Right hindlimb (tissue), 1 donor: ENCODE data around the gene SCAPER.

ENCODE experiments used
- DNase-seq: peaks from one replicate; pipeline ENCODE4 v3.0.0-alpha.2; 2018

SCAPER gene

DNA sequence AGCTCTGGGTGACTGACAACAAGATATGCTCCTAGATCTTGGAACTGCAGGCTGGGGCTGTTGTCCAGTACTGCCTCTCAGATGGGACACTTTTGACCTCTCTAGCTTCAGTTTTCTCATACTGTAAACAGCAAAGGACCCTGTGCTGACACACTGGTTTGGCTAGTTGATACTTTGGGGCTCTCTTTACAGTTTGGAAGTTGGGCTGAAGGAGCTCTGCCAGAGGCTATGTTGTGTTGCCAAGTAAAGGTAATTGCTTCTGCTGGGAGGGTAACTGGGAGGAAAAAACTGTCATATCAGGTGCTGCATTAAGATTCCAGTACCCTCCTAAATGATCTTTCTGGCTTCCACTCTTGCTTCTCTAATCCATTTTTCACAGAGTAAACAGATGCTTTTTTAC lies 514.6 kb downstream of the SCAPER start:
- no peak for DNase-seq

DNA sequence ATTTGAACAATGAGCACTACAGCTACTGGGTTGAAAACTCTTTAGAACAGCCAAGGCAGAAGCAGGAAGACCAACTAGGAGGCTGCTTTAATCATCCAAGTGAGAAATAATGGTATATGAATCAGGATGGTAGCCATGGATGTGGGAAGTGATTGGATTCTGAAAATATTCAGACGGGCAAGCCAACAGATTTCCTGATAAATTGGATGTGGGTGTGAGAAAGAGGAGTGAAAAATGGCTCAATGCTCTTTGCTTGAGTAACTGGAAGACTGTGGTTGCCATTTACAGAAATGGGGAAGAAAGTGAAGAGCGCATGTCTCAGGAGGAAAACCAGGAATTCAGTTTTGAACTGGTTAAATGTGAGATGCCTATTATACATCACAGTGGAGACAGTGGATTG lies 518.2 kb downstream of the SCAPER start:
- no peak for DNase-seq

DNA sequence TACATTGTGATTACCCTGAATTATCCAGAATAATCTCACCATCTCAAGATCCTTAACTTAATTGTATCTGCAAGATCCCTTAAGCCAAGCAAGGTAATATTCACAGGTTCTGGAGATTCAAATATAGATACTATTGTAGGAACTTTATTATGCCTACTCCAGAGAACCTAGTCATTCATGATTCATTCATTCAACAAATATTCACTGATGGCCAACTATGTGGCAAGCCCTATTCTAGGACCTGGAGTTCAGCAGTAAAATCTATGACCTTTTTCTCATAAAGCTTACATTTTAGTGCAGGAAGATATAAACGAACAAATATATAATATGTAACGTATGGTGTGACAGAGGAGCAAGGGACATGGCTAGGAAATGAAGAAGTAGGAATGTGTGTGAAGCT lies 519.0 kb downstream of the SCAPER start:
- DNase-seq: no peak

DNA sequence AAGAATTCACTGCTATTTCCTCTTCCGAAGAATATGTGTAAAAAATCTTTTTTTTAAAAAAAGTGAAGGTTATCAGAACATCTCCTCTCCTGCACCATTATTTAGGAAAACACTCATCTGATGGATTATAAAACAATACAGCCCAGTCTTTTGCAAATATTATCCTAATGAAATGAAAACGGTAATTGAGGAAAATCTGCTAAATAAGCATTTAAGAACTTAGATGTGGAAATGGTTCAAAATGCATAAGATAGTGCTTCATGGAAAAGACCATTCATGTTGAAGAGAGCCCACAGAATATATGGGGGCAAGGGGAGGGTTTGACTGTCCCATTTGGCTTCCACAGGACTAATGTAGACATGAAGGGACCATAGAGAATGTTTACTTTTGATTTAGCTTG lies 520.7 kb downstream of the SCAPER start:
- DNase-seq: no peak

DNA sequence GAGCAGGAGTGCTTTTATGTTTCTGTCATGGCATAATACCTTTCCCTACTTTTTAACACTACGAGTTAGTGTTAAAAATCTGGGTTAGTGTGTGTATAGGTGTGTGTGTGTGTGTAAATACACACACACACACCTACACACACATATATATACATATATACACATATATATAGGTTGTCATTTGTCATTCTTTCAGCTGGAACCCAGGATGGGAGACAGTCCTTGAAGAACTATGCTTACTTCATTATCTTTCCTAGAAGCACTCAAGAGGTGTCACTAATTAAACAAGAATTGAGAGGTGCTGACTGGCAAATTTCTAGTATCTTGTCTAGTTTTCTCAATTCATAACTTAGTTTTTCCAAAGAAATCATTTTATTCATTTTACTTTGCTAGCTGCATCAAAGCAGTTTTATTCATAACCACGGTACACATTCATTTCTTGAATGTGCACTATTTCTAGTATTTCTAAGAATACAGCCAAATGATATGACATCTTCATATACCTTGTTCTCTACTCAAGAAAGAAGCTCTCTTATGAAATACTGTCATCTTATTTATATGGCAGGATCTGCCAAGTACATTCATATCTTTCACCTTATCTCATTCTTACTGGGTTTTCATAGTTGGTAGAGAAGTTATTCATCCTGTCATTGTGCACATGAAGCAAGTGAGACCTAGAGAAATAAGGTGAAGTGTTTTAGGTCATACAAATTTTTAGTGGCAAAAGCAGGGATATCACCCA lies 522.0 kb downstream of the SCAPER start:
- no peak for DNase-seq

DNA sequence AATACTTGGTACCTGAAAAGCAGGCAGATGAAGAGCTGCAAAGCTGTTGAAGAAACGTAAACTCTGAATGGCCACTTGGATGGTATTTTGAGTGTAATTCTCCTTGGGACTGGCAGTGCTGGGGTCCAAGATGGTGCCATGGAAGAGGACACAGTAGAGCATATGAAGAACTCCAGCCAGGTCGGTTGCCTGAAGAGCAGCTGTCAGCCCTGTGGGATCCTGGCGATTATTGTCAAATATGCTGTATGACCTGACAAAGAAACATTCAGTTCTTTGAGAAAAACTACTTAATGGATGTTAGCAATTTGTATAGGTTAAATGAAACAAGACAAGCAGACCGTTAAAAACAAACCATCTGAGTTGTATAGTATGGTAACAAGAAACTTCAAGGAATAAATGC lies 523.8 kb downstream of the SCAPER start:
- DNase-seq: no peak

DNA sequence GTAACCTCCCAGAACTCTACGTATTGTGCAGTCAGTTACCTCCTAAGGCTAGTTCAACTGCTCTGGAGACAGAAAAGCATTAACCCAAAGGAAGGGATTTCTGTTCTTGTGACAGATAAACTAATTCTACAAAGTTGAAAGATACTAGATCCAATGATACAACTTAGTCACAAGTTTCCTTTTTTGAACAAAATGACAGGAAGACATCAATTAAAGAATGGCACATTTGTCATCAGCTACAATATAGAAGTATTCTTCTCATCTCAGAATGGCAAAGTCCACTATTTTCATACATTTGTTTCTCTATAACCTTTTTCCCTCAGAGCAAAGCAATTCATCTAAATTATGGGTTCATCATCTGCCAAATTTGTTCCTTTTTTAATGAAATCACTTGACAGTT lies 524.9 kb downstream of the SCAPER start:
- DNase-seq: no peak

DNA sequence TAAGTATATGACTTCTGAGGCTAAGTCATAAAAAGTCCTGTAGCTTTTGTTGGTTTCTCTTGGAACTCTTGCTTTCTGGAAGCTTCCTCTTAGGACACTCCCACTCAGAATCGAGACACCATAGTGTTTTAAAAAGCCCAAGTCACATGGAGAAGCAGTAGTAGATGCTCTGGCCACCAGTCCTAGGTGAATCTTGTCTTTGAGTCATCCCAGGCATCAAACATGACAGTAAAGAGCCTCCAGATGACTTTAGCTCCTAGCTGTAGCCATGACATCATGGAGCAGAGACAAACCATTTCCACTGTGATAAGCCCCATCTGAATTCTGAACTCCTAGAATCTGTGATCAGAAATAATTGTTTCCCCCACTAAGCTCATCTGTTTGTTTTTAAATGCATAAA lies 526.4 kb downstream of the SCAPER start:
- no peak for DNase-seq

DNA sequence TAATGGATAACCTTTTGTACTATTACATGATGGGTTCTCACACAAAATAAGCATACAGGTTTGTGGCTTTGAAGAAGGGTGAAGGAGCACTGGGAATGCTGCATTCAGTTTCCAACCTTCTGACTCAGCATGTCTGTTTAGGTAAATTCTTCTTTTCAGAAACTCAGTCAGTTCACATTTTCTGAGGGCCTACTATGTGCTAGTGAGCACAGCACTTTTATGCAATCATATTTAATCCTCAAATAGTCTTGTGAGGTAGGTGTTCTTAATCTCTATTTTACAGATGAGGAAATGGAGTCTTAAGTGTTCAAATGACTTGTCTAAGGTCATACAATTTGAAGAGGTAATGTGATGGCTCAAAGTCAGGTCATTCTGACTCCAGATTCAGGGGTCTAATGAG lies 527.4 kb downstream of the SCAPER start:
- DNase-seq: no peak

DNA sequence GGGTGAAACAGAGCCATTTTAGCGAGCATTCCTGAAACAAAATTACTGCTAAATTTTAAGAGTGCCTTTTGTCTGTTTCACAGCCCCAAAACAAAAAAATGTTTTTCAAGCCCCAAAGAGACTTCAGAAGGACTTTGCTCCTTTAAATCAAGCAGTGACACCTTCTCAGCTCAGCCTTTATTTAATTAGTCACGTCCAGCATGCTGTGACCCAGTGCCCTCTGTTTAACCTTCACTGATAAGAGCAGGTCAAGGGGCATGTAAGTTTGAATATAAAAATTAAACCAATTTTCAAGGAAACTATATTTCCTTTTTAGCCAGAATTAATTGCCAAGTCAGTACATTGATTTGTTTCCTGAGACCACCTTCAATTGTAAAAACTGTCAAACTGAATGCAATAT lies 527.9 kb downstream of the SCAPER start:
- no peak for DNase-seq

DNA sequence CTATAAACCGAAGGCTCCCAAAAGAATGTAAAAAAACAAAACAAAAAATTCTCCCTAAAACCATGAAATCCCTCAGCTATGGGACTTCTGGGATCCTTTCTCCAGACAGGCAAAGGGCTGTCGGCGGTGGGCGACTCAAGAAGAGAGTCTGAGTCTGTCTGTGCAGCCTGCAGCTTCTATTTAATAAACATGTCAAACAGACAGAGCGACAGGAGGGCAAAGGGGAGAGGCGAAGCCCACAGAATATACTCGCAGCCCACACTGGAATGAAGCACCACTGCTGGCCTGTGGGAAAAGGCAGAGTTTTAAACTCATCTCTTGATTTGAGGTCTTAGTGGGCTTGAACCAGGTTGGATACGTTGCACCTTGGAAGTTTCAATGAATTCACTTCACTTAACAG lies 528.3 kb downstream of the SCAPER start:
- DNase-seq: no peak

DNA sequence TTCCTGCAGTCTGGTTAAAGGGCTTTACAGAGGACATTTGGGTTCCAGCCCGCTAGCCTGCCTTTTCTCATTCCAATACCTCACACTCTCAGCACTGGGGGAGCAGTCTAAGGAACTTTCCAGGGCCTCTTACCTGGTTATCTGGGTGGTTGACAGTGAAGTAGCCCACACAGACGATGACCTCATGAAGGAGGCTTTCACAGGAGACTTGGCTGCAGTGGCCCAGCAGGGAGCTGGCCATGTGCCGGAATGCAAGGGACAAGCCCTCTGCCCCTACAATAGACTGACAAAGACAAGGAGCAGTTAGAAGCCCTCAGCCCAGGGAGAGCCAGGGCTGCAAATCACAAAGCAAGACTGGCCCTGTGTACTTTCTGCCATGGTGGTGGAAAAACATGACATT lies 529.1 kb downstream of the SCAPER start:
- no peak for DNase-seq

DNA sequence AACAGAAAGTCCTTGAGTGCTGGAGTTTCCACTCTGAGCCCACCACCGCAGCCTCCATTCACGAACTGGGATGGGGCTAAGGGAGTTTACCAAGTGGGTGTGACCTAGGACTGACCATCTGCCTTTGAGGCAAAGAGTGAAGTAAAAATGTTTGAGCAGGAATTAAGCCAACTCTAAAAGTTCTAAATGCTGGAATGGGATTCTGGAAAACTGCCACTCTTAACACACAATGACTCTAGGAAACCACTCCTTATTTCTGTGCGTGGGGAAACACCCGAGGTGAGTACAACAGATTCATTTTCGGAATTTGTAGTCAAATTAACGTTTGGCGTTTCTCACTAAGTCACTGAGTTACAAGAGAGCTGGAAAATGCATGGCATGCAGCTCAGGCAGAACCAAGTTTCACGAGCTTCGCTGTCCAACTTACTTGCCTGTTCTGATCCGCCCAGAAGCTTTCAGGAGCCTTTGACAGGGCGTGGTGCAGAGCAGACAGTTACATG lies 537.0 kb downstream of the SCAPER start:
- peak; percentile 32 for DNase-seq

DNA sequence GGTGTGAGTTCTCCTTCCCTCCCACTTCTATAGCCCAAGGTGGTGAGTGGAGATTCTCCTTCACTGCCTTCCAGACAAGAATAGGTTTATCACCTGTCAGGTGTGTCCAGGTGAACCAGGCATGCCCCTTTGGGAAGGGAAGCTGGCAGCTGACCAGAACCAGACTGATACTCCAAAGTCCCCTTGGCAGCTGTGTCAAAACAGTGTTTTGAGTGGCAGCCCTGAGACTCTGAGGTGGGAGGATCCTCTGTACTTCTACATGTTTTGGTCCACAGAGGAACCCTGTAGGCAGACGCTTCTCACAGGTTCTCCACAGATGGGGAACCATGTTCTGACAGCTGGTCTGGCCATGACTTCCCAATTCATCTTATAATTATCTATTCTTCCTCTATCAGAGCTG lies 538.4 kb downstream of the SCAPER start:
- no peak for DNase-seq

DNA sequence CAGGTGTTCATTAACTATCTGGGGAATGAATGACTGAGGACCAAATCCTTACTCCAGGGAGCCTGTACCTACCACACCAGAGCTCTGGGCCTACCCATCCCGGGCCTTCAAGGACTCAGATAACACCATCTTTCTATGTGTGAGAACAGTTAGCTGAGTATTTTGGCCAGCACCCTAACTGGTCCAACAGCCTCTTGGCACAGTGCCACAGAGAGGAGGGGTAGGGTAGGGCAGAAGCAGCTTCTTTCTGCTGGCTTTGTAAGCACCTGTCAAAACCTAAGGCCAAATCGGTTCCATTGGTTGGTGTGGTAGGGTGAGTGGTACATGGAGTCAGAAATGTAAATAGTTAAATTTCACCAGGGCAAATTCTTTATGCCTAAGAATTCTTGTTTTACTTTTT lies 541.9 kb downstream of the SCAPER start:
- DNase-seq: no peak

DNA sequence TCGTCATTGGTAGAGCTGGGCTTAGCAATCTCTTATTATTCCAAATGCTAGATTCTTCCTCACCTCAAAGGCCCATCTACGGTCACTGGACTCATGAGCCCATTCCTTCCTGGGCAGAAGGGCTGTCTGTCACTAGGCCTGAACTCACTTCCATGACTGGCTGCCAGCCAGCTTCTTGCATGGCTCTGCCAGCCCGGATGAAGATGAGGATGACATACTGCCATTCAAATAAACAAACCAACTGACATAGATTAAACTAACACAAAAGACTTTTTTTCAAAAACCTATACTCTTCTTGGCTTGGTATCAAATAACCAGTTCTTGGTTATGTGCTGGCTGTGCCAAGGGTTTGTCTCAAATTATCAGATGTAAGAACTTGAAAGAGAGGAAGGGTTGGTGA lies 544.7 kb downstream of the SCAPER start:
- DNase-seq: no peak

DNA sequence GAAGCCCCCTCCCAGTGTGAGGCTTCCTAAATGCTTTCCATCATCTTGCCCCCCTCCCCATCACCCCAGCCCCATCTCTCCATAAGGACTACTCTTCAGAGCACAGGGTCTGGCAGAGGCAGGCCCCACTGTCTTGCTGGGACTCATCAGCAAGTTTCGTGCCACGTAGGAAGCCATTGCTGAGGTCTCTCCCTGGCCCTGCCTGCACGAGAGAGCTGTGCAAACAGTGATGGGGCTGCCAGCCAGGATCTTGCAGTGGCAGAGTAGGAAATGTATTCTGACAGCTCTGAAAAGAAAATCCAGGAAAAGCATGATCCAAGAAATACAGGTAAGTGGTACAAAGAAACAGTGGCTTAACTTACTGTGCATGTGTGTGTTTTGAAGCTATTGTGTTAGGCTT lies 546.0 kb downstream of the SCAPER start:
- no peak for DNase-seq

DNA sequence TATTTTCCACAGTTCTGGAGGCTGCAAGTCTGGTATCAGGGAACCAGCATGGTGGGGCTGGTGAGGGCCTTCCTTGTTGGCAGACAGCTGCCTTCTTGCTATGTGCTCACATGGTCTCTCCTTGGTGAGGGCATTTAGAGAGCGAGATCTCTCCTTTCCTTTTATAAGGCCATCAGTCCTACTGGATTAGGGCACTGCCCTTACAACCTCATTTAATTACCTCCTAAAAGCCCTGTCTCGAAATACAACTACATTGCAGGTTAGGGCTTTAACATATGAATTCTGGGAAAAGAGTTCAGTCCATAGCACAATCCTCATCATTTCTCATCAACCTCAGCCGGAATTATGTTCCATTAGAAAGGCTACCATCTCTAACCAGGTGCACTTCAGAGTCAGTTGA lies 546.7 kb downstream of the SCAPER start:
- no peak for DNase-seq

DNA sequence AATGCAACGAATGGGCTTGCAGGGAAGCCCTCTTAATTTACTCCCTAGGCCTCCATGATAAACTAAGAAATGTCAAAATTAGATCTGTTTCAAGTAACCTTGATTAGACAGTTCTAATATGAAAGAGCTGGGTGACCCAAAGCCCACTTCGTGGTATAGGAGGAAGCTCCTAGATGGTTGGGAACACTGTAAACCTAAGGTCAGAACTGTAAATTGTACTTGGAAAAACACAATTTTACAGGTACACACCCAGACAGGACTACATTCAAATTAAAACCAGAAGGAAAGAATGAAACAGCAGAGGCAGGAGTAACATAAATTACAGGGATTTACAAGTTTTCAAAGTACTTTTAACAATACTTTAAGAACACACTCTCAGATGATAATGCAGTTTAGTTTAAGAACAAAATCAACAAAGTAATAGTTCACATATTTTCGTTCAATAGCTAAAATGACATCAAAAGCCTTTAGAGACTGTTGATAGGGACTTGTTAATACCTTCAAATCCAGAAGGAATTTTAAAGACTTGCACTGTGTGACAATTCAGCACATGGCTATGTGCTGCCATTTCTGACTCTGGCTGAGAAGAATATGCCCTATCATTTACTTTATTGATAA lies 550.2 kb downstream of the SCAPER start:
- DNase-seq: no peak

DNA sequence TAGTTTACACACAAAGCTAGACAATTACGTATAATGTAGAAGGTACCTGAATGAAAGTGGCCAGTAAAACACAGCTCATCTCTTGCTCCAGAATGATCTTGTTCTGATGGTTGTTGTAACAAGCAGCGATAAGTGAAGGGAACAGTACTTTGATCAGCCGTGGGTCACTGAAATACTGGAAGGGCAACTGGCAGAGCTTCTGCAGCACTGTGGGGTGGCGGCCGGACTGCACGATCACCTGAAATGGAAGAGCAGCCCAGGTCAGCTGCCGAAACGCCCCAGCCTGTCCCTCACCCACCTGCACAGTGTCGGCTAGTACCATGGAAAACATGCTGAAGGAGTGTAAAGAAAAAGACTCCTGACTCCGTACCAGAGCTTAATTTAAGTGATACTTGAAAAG lies 551.2 kb downstream of the SCAPER start:
- DNase-seq: no peak

DNA sequence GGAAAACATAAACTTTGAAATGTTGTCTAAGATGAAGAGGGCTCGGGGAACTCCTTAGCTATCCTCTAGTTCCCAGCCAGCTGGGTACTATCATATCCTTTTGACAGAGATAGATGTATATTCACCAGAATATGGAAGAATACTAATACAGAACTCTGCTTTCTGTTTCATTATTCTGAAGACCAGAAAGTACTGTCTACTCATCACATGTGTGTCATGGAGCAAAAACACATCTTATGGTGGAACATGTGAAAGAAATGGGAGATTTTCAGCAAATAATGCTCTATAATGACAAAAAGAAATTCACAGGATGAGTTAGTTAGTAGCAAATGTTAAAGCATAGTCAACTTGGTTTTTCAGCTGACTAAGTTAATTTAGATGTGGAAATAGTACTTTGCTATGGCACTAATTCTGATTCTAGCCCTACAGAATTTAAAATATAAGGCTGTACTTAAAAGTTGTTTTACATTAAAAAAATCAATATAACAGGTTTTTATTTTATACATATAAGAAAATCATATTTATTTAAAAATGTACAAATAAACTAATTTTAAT lies 552.0 kb downstream of the SCAPER start:
- DNase-seq: no peak

DNA sequence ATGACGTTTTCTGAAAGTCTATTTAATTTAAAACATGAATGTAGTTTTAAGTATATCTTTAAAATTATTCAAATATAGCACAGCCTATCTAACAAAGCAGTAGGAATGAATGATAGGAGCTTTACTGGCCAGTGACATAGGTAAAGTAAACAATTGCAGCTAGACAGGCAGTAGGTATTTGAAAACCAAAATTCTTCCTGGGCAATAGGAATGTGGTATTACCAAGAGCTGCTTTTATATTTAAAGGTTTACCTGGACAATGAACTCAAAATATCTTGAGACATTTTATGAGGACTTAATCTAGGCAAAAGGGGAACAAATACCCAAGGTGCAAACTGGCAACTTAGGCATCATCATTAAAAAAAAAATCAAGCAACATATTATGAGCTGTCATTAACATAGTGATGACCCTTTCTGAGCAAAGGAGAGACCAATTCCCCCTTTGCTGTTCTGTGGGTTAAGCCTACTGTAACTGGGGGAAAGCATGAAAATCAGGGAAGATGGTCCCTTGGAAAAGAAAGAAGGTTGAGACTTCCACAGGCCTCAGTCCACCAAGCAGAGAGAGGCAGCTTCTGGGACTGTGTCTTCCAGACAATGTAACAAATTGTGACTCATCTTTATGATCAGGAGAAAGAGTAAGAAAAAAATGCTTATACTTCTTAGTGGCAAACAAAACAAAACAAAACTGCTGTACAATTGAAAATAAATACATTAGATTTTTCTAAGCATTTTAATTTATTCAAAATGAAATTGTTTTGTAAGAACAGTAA lies 555.7 kb downstream of the SCAPER start:
- DNase-seq: no peak

DNA sequence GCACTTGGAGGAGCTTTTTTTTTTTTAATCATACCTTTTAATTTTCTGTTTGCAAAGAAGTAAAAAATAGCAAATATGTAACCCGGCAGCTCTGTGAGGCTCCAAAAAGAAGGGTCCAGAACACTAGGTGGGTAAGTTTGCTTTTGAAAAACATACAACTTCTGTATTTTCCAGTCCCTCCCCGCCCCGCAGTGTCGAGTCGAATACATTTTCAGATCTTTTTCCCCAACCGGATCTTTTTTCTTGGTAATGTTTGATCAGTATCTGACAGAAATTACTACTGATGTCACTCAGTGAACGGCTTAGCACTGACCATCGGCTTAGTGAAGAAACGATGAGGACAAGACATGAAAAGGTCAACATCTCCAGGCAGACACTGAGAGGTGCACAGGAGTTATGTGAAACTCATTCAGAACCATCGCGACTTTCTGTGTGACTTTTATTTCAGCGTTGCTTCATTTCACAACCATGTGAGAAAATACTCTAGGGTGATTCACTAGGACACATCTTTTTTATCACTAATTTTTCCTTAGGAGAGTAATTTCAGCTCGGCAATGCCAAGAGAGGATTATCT lies 557.6 kb downstream of the SCAPER start:
- DNase-seq: no peak
